Liver (tissue), 3 donors: ENCODE measurements around the gene HTR3C.

Experiments
- GABPA ChIP-seq, 2 donors: IDR thresholded peaks in 1 of 2; conservative IDR thresholded peaks in 1 of 2; 2 replicates each; pipeline ENCODE4 v1.6.1; 2016; ENCODE audit warnings: antibody characterized with exemption in 2 of 2, mild to moderate bottlenecking in 1 of 2, moderate library complexity in 1 of 2
- JUND ChIP-seq, 2 donors: IDR thresholded peaks; 2 replicates each; pipeline ENCODE4 v1.6.1; 2016; ENCODE audit warnings: antibody characterized with exemption in 2 of 2
- NR2F2 ChIP-seq: IDR thresholded peaks from 2 replicates; pipeline ENCODE4 v1.6.1; 2016; ENCODE audit warnings: antibody characterized with exemption
- SP1 ChIP-seq: IDR thresholded peaks from 2 replicates; pipeline ENCODE4 v1.6.1; 2018; ENCODE audit warnings: antibody characterized with exemption, mild to moderate bottlenecking
- YY1 ChIP-seq: IDR thresholded peaks from 2 replicates; pipeline ENCODE4 v1.6.1; 2016; ENCODE audit warnings: antibody characterized with exemption, mild to moderate bottlenecking
- TF ChIP-seq, protein P1 (sequence below): IDR thresholded peaks from 2 replicates; pipeline ENCODE4 v1.6.1; 2016; ENCODE audit warnings: antibody characterized with exemption
- TF ChIP-seq, protein P2 (sequence below): IDR thresholded peaks from 2 replicates; pipeline ENCODE4 v1.6.1; 2016; ENCODE audit warnings: antibody characterized with exemption, mild to moderate bottlenecking
- TF ChIP-seq, protein P3 (sequence below): fragments of 150-350 bp; IDR thresholded peaks from 2 replicates; pipeline ENCODE4 v1.5.1; 2017; ENCODE audit warnings: improper control_type of control experiment, low read depth, low read length; ENCODE audit not compliant: missing input control
- donor health status: healthy.
- donor health status: healthy.

DNA sequence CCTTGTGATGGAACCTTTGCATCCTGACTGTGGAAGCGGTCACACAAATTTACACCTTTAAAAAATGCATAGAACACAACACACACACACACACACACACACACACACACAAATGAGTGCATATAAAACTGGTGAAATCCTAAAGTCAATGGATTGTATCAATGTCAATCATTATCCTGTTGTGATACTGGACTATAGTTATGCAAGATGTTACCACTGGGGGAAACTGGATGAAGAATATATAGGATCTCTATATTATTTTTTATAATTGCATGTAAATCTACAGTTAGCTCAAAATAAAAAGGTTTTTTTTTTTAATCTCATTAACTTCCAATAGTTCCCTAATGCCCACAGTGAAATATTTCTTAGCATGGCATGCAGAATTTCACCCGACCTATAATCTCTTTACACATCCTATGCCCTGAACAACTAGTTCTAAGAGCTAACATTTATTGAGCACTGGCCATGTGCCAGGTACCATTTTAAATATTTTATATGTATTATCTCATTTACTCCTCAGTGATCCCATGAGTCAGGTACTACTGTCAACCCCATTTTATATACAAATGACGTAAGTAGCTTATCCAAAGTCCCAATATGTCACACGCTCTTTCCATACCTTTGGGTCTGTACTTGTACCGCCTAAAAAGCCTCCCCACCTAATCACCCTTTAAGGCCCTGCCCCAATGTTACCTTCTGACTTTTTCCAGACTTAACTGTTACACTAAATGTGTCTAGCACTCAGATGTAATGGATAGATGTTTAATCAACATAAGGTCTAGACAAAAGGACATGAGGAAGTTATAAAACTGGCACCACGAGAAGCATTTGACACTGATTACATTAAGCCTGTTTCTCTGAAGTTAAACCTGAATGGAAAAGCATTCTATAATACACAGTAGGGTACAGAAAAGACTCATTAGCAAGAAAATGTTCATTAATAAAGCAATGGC, 40.6 kb upstream of the HTR3C start:
- TF ChIP-seq NR2F2 (no peak), JUND (IDR thresholded peaks at IDR 0.05) (no peak), YY1 (no peak), SP1 (no peak), GABPA (IDR thresholded peaks at IDR 0.05 in 1 of 2, conservative IDR thresholded peaks at IDR 0.05 in 1 of 2) (no peak)
- TF ChIP-seq, protein P1, sequence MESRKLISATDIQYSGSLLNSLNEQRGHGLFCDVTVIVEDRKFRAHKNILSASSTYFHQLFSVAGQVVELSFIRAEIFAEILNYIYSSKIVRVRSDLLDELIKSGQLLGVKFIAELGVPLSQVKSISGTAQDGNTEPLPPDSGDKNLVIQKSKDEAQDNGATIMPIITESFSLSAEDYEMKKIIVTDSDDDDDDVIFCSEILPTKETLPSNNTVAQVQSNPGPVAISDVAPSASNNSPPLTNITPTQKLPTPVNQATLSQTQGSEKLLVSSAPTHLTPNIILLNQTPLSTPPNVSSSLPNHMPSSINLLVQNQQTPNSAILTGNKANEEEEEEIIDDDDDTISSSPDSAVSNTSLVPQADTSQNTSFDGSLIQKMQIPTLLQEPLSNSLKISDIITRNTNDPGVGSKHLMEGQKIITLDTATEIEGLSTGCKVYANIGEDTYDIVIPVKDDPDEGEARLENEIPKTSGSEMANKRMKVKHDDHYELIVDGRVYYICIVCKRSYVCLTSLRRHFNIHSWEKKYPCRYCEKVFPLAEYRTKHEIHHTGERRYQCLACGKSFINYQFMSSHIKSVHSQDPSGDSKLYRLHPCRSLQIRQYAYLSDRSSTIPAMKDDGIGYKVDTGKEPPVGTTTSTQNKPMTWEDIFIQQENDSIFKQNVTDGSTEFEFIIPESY = no peak
- TF ChIP-seq, protein P2, sequence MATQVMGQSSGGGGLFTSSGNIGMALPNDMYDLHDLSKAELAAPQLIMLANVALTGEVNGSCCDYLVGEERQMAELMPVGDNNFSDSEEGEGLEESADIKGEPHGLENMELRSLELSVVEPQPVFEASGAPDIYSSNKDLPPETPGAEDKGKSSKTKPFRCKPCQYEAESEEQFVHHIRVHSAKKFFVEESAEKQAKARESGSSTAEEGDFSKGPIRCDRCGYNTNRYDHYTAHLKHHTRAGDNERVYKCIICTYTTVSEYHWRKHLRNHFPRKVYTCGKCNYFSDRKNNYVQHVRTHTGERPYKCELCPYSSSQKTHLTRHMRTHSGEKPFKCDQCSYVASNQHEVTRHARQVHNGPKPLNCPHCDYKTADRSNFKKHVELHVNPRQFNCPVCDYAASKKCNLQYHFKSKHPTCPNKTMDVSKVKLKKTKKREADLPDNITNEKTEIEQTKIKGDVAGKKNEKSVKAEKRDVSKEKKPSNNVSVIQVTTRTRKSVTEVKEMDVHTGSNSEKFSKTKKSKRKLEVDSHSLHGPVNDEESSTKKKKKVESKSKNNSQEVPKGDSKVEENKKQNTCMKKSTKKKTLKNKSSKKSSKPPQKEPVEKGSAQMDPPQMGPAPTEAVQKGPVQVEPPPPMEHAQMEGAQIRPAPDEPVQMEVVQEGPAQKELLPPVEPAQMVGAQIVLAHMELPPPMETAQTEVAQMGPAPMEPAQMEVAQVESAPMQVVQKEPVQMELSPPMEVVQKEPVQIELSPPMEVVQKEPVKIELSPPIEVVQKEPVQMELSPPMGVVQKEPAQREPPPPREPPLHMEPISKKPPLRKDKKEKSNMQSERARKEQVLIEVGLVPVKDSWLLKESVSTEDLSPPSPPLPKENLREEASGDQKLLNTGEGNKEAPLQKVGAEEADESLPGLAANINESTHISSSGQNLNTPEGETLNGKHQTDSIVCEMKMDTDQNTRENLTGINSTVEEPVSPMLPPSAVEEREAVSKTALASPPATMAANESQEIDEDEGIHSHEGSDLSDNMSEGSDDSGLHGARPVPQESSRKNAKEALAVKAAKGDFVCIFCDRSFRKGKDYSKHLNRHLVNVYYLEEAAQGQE = no peak
- TF ChIP-seq, protein P3, sequence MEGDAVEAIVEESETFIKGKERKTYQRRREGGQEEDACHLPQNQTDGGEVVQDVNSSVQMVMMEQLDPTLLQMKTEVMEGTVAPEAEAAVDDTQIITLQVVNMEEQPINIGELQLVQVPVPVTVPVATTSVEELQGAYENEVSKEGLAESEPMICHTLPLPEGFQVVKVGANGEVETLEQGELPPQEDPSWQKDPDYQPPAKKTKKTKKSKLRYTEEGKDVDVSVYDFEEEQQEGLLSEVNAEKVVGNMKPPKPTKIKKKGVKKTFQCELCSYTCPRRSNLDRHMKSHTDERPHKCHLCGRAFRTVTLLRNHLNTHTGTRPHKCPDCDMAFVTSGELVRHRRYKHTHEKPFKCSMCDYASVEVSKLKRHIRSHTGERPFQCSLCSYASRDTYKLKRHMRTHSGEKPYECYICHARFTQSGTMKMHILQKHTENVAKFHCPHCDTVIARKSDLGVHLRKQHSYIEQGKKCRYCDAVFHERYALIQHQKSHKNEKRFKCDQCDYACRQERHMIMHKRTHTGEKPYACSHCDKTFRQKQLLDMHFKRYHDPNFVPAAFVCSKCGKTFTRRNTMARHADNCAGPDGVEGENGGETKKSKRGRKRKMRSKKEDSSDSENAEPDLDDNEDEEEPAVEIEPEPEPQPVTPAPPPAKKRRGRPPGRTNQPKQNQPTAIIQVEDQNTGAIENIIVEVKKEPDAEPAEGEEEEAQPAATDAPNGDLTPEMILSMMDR = no peak
